Upper lobe of left lung (tissue), 6 donors: ENCODE data around the gene BCL3. TPM values are rescaled to one million over a fixed set of nuclear protein-coding genes. Genes with fewer than 3 reads are reported as not detected.

Experiments
- ATAC-seq, 2 donors: fragments of 200-7000 bp; cut with Tn5 transposase; one replicate each; pipeline ENCODE4 v1.9.1; 2022; ENCODE audit warnings: mild to moderate bottlenecking in 2 of 2, moderate library complexity in 2 of 2; ENCODE audit not compliant: low FRiP score in 2 of 2
- DNase-seq, 2 donors: peaks; one replicate each; pipeline ENCODE4 v3.0.0-alpha.2; 2019 to 2020
- H3K27ac ChIP-seq, 4 donors: fragments of 200-600 bp; sonication (generic); one replicate each; pipeline ENCODE4 v1.5.1; 2016 to 2019
- H3K27me3 ChIP-seq, 4 donors: fragments of 200-600 bp; sonication (generic); one replicate each; pipeline ENCODE4 v1.5.1; 2017 to 2019
- H3K36me3 ChIP-seq, 4 donors: fragments of 200-600 bp; sonication (generic); one replicate each; pipeline ENCODE4 v1.5.1; 2016 to 2019
- H3K4me1 ChIP-seq, 4 donors: fragments of 200-600 bp; sonication (generic); one replicate each; pipeline ENCODE4 v1.5.1; 2018 to 2019
- H3K4me3 ChIP-seq, 4 donors: fragments of 200-600 bp; sonication (generic); one replicate each; pipeline ENCODE4 v1.5.1; 2017 to 2019; ENCODE audit warnings: mild to moderate bottlenecking in 2 of 4, moderate library complexity in 1 of 4
- H3K9me3 ChIP-seq, 4 donors: fragments of 200-600 bp; sonication (generic); one replicate each; pipeline ENCODE4 v1.5.1; 2018 to 2019
- EP300 ChIP-seq, 4 donors: sonication (generic); formaldehyde crosslinking; IDR thresholded peaks; one replicate each; pipeline ENCODE4 v1.5.1; 2017; ENCODE audit warnings: antibody characterized with exemption in 4 of 4, control low read depth in 2 of 4
- POLR2A ChIP-seq, 4 donors: fragments of 450-650 bp; IDR thresholded peaks; one replicate each; pipeline ENCODE4 v1.5.1; 2016 to 2017; ENCODE audit warnings: antibody characterized with exemption in 4 of 4, mild to moderate bottlenecking in 2 of 4
- POLR2AphosphoS5 ChIP-seq, 2 donors: sonication (generic); formaldehyde crosslinking; IDR thresholded peaks; one replicate each; pipeline ENCODE4 v1.5.1; 2017; ENCODE audit warnings: antibody characterized with exemption in 2 of 2
- WGBS, 2 donors: methylation state at CpG; one replicate each; pipeline ENCODE4 v1.1.5; 2017 to 2018; 5-methylcytosine and 5-hydroxymethylcytosine counted together
- total RNA-seq, 6 donors: library from RNA; depleted of rRNA in 4 of 6; stranded (reverse); fragments of >200 nt in 4 of 6; gene quantifications; one replicate each; pipeline versions ENCODE4 v1.1.0 to v1.2.1, GENCODE V29; 2016 to 2021
- TF ChIP-seq, protein P1 (sequence below), 6 experiments: fragments of 450-650 bp in 4 of 6; fragments of 200-600 bp in 2 of 6; sonication (generic) in 2 of 6; IDR thresholded peaks; one replicate each; pipeline ENCODE4 v1.5.1; 2016 to 2019; ENCODE audit warnings: antibody characterized with exemption in 6 of 6
- donor health status: DM: no; HTN: no; CAD: no; lungs with moderate emphysema.
- donor health status: DM: no; HTN: yes; CAD: no; lungs with severe emphysema.

BCL3 gene, protein sequence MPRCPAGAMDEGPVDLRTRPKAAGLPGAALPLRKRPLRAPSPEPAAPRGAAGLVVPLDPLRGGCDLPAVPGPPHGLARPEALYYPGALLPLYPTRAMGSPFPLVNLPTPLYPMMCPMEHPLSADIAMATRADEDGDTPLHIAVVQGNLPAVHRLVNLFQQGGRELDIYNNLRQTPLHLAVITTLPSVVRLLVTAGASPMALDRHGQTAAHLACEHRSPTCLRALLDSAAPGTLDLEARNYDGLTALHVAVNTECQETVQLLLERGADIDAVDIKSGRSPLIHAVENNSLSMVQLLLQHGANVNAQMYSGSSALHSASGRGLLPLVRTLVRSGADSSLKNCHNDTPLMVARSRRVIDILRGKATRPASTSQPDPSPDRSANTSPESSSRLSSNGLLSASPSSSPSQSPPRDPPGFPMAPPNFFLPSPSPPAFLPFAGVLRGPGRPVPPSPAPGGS
- 100 to 1,000 TPM in 2 of 6 donors, 10 to 100 TPM in 4; 31.1 to 114 (median 71.6) TPM for total RNA-seq

GRCh38 chr19:44748426-44749254 lies at the start of gene BCL3:
BCL3 (plus strand) TSS chr19:44748708; CDS start chr19:44748791, 83 bp downstream.
- H3K27me3 ChIP-seq: no peaks in the 10 kb centered on the region
- peak; percentile 89 to 96 for DNase-seq
- H3K36me3 ChIP-seq: peaks cover 0 to 26% (median 11%) of the 10 kb centered on the region in 4 donors
- peak within 1 kb of the TSS; percentile 94 to 98 (median 98) for H3K27ac ChIP-seq
- ATAC-seq: peak; percentile 41 to 52
- 0 to 2% methylated on average over 2 to 24 of the region's 88 CpGs for WGBS, 2 donors
- no peaks in the 10 kb centered on the region for H3K9me3 ChIP-seq
- TF ChIP-seq EP300 (IDR thresholded peaks at IDR 0.05): peak in 1 of 4 donors; percentile 13
- peak; percentile 11 to 60 for TF ChIP-seq POLR2AphosphoS5 (IDR thresholded peaks at IDR 0.05)
- TF ChIP-seq, protein P1, sequence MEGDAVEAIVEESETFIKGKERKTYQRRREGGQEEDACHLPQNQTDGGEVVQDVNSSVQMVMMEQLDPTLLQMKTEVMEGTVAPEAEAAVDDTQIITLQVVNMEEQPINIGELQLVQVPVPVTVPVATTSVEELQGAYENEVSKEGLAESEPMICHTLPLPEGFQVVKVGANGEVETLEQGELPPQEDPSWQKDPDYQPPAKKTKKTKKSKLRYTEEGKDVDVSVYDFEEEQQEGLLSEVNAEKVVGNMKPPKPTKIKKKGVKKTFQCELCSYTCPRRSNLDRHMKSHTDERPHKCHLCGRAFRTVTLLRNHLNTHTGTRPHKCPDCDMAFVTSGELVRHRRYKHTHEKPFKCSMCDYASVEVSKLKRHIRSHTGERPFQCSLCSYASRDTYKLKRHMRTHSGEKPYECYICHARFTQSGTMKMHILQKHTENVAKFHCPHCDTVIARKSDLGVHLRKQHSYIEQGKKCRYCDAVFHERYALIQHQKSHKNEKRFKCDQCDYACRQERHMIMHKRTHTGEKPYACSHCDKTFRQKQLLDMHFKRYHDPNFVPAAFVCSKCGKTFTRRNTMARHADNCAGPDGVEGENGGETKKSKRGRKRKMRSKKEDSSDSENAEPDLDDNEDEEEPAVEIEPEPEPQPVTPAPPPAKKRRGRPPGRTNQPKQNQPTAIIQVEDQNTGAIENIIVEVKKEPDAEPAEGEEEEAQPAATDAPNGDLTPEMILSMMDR (IDR thresholded peaks at IDR 0.05): peak in 2 of 6 experiments; percentile 22 to 36
- peak in 3 of 4 donors; percentile 55 to 61 (median 60) for TF ChIP-seq POLR2A (IDR thresholded peaks at IDR 0.05)
- peaks cover 68 to 92% (median 79%) of the 10 kb centered on the region in 4 donors for H3K4me1 ChIP-seq
- peak within 1 kb of the TSS; percentile 62 to 86 (median 74) for H3K4me3 ChIP-seq

DNA sequence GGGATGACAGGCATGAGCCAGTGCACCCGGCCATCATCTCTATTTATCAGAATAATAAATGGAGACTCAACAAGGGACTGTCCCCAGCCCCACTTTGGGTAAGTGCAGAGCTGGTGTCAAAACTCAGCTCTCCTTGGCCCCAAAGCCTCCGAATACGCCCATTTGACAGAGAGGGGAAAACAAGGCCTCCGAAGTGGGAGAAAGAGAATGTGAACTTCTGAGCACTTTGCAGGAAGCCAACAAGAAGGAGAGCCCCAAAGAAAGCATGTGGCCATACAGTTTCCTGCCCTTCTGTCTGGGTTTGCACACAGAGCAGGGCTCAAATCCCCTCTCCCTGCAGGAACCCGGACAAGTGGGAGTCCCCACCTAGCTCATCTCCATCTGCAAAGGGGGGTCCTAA lies 48.0 kb upstream of the BCL3 start:
- WGBS, 2 donors: 93 to 94% methylated on average over 5 of the region's 5 CpGs
- no peaks in the 10 kb centered on the region for H3K9me3 ChIP-seq

DNA sequence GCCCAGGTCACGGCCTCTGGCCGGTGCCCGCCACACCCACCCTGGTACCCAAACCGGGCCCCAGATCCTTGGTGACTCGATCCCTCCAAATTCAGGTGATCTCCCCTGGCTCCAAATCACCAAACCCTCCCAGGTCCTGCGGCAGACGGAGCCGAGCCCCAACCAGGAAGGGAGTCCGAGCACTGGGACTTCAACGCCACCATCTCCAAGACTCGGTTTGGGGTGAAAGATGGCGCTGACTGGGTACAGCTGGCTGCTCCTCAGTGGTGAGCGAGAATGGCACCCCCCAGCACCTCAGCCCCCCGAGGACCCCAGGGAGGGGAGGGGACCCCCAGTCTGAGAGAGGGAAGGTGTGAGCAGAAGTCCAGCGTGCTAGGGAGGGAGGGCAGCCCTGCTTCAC lies 47.3 kb upstream of the BCL3 start:
- H3K9me3 ChIP-seq: no peaks in the 10 kb centered on the region
- ATAC-seq: no peak
- no peak overlapping the region for H3K27ac ChIP-seq
- peaks cover 0 to 7% (median 2%) of the 10 kb centered on the region in 4 donors for H3K4me1 ChIP-seq
- no peak overlapping the region for H3K4me3 ChIP-seq
- H3K36me3 ChIP-seq: no peaks in the 10 kb centered on the region
- DNase-seq: peak in 1 of 2 donors; percentile 52
- no peaks in the 10 kb centered on the region for H3K27me3 ChIP-seq
- TF ChIP-seq POLR2AphosphoS5 (IDR thresholded peaks at IDR 0.05) (no peak), EP300 (IDR thresholded peaks at IDR 0.05) (no peak), POLR2A (IDR thresholded peaks at IDR 0.05) (no peak)
- TF ChIP-seq, protein P1 (IDR thresholded peaks at IDR 0.05): no peak
- WGBS, 2 donors: 86 to 90% methylated on average over 11 of the region's 15 CpGs

More for the DNA sequence above, 48.0 kb upstream of the BCL3 start:
- peaks cover 0 to 12% (median 7%) of the 10 kb centered on the region in 4 donors for H3K4me1 ChIP-seq
- H3K27ac ChIP-seq: no peak overlapping the region
- DNase-seq (no peak), ATAC-seq (no peak)
- no peak for TF ChIP-seq POLR2AphosphoS5 (IDR thresholded peaks at IDR 0.05)
- TF ChIP-seq, protein P1 (IDR thresholded peaks at IDR 0.05): no peak
- no peak for TF ChIP-seq POLR2A (IDR thresholded peaks at IDR 0.05)
- no peak for TF ChIP-seq EP300 (IDR thresholded peaks at IDR 0.05)
- H3K27me3 ChIP-seq: no peaks in the 10 kb centered on the region
- no peaks in the 10 kb centered on the region for H3K36me3 ChIP-seq
- H3K4me3 ChIP-seq: no peak overlapping the region

DNA sequence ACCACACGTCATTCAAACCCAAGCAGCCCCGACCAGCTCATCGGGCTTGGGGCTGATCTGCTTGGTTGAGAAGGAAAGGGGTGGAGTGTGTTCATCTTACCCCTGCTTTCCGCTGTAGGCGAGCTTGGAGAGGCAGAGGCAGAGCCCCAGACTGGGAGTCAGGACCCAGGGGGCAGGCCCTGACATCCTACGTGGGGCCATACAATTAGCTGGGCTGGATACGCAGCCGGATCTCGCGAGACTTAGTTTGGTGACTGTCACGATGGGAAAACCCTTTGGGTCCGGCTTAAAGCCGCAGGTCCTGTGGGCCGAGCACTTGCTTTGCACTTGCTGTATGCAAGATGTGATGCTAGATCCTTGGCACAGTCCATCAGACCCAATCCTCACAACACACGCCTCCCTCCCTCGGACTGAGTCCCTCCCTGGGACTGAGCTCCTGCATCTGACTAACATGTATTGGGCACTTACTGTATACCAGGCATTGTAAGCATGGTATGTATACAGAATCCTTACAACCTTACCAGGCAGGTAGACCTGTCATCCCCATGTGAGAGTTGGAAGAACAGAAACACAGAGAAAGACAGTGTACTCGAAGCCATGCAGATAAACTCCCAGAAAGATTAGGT lies 45.8 kb upstream of the BCL3 start:
- Histone ChIP-seq H3K9me3 (no peaks in the 10 kb centered on the region), H3K27me3 (no peaks in the 10 kb centered on the region), H3K36me3 (no peaks in the 10 kb centered on the region), H3K27ac (no peak overlapping the region), H3K4me3 (no peak overlapping the region), H3K4me1 (no peaks in the 10 kb centered on the region)
- TF ChIP-seq POLR2AphosphoS5 (IDR thresholded peaks at IDR 0.05): no peak
- no peak for TF ChIP-seq EP300 (IDR thresholded peaks at IDR 0.05)
- TF ChIP-seq, protein P1 (IDR thresholded peaks at IDR 0.05): no peak
- TF ChIP-seq POLR2A (IDR thresholded peaks at IDR 0.05): no peak
- no peak for DNase-seq
- ATAC-seq: no peak
- WGBS, 2 donors: 88 to 90% methylated on average over 6 to 17 of the region's 17 CpGs
